ENCODE results near the gene ETS1.

- TF ChIP-seq EP300 (IDR thresholded peaks at IDR 0.05) (peak in 1 of 2 donors; percentile 61), CTCF (IDR thresholded peaks at IDR 0.05) (peak in 1 of 5 experiments; percentile 8)
Observed at GRCh38 chr11:128497061-128497775, 90.1 kb downstream of the ETS1 start.
